HUDEP-2 (cell line): ENCODE results near the gene BCOR.

ENCODE experiments used
- DNase-seq, 76 experiments: peaks; one replicate each; lab custom pipeline; 2025; ENCODE audit not compliant: unreplicated experiment in 76 of 76; lab: John Stamatoyannopoulos, UW

BCOR gene

GRCh38 chrX:40008791-40009461 lies 88.8 kb downstream of the BCOR start:
- no peak for DNase-seq

GRCh38 chrX:40007756-40008705 lies 89.7 kb downstream of the BCOR start:
- no peak for DNase-seq

- no peak for DNase-seq
Measured at GRCh38 chrX:40007131-40007755, 90.5 kb downstream of the BCOR start.

- peak in 35 of 76 experiments; percentile 0 to 44 (median 10) for DNase-seq
Measured at GRCh38 chrX:40006106-40007017, 91.4 kb downstream of the BCOR start.

GRCh38 chrX:40005292-40006011 lies 92.3 kb downstream of the BCOR start:
- no peak for DNase-seq

GRCh38 chrX:40004921-40005291 lies 92.9 kb downstream of the BCOR start:
- DNase-seq: no peak

GRCh38 chrX:40004246-40004535 lies 93.6 kb downstream of the BCOR start:
- DNase-seq: no peak

- DNase-seq: no peak
Measured at GRCh38 chrX:40003428-40004245, 94.1 kb downstream of the BCOR start.

GRCh38 chrX:40003071-40003427 lies 94.7 kb downstream of the BCOR start:
- no peak for DNase-seq
